ENCODE data around the gene CNTFR.
A peak's percentile ranks its signal among the peaks of the same experiment; 100 is the strongest.

The CNTFR gene

GRCh38 chr9:34590381-34591247 is 1.1 kb upstream of the CNTFR start:
- peak; percentile 74 for DNase-seq

- no peak for DNase-seq
Measured at GRCh38 chr9:34588671-34589635, 571 bp downstream of the CNTFR start.

- DNase-seq, result no peak
Measured at GRCh38 chr9:34587271-34587670, 2.3 kb downstream of the CNTFR start.

DNA sequence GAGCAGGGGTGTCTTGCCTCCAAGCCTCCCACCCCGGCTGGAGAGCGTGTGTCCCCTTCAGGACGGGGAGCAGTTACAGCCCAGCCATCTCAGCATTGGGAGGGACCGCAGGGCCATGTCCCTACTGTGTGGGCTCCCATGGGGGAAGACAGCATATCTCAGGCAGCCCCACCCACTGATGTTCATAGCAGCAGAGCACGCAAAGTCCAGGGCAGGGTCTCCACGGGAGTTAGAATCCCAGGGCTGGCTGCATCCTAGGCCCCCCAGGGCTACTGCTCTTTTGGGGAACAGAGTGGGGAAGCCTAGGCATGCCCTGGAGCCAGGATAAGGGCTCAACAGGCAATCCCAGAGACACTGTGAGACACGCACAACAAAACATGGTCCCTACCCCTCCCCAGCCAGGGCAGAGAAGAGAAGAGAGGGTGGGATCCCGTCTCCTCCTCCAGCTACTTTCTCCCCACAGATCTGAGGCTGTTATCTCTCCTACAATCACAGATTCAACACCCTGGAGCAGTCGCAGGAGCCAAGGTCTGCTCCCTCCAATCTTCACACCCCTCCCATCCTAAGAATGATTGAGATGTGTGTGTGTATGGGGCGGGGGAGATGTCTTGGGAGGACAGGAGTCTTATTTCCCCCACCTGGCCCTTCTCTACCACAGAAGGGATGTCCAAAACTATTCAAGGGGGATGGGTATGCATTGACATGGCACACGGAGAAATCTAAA is 3.4 kb downstream of the CNTFR start:
- no peak for DNase-seq

- DNase-seq, result no peak
Measured at GRCh38 chr9:34584970-34585369, 4.6 kb downstream of the CNTFR start.

- DNase-seq, result no peak
Measured at GRCh38 chr9:34582787-34583186, 6.7 kb downstream of the CNTFR start.

DNA sequence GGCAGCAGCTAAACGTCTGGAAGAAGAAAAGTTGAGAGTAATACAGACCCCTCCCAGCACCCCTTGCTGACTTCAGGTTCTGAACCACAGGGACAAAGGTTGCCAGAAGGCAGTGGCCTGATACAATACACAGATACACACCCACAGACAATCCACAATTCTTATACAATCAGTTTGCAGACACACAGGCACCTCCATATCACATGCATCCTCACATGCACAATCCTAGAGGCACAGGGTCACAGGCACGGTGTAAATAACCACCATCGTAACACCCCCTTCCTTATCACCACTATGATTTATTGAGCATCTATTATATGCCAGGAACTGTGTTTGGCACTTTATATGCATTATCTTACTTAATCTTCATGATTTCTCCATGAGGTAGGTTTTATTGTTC is 8.2 kb downstream of the CNTFR start:
- no peak for DNase-seq

GRCh38 chr9:34580358-34580757 is 9.2 kb downstream of the CNTFR start:
- DNase-seq, result no peak

- no peak for DNase-seq
Measured at GRCh38 chr9:34579808-34580163, 9.7 kb downstream of the CNTFR start.

- DNase-seq, result no peak
Measured at GRCh38 chr9:34579104-34579807, 10.3 kb downstream of the CNTFR start.

DNA sequence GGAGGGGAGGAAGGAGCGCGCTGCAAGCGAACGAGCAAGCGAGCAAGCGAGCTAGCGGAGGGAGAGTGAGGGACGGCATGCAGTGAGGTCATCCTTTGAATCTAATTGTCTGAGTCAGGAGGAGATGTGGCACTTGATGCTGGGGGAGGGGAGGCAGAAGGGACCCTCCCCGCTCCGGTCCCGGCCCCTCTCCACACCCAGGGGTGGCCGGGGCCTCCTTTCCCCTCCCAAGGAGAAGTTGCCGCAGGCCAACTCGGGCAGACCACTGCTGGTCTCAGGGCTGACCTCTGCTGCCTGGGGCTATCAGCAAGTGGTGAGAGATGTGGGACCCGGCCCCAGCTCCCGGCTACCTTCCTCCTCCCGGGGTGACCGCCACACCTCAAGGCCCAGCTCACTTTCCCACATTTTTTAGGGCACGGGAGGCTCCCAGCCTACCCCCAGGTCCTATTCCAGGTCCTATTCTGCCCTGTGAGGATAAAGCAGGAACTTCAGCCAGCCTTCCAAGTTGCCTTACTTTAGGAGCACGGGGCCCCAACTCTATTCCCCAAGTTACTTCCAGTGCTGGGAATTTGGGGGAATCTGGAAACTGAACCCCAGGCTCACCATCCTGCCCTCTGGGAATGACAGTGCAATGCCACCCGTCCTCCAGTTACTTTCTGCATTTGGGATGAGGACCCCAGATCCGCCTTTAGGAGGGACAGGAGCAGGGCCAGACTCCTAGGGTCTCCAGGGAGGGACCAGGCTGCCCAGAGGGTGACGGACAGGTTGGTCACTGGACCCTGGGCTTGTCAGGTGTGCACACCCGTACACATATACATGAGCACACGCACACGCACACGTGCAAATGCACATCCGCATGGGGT is 11.1 kb downstream of the CNTFR start:
- DNase-seq, result no peak

- no peak for DNase-seq
Measured at GRCh38 chr9:34577400-34578240, 11.9 kb downstream of the CNTFR start.

DNA sequence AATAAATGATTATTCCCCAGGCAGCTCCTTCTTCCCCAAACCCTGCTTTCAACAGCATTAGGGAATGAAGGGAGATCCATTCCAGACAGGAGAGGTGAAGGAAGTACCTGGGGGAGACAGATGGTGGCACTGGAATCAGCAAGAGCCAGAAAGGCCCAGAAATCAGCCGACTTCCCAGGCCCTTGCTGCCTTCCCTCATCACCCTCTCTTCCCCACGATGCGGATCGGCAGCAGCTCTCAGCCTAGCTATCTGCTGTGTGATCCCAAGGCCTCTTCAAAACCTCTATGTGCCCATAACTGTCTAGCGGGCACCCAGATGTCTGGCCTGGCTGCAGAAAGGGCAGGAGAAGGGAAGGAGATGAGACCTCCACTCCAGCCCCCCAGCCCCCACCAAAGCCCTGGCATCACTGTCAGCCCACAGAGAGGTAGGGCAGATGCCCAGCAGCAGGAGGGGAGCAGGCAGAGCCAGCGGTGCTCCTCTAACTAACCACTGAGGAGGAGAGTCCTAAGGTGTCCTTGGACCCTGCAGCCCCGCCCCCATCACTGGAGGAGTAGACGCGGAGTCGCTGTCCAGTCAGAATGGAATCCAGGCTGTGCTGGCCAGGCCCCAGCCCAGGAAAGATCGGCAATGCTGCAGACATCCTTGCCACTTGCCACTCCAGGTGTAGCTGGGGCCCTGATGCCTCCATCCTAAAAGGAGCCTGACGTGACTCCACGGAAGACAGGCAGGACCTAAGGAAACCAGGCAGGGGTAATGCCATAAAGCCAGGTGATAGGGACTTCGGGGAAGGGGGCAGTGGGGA is 12.7 kb downstream of the CNTFR start:
- DNase-seq, result no peak

DNA sequence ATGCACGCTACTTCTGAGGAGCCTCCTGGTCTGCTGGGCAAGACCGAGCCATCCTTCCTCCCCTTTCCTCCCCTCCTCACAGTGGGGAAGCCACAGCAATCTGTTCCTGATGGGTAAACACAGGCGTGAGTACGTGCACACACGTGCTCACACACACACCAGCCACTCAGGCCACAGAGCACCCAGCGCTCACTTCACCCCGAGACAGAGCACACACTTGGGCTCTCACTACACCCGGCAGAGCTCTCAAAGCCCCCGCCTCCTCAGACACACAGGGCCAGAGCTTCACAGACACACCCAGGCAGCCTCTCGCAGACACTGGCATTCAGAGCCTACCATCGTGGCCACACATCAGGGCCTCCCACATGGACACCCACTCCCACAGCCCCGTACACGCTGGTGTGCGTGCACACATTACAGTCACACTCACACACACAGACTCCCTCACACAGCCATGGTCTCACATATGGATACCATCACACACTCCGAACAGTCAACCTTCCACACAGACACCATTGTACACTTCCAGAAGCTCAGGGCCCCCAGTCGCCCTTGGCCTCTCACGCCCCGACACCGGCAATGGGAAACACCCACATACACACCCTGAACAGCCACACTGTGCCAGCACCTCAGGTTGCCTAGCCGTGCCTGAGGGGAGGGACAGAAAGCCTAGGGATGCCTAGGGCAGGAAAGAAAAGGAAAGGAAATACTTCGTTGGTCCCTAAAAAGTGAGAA is 13.5 kb downstream of the CNTFR start:
- no peak for DNase-seq

GRCh38 chr9:34575241-34575640 is 14.3 kb downstream of the CNTFR start:
- no peak for DNase-seq

DNA sequence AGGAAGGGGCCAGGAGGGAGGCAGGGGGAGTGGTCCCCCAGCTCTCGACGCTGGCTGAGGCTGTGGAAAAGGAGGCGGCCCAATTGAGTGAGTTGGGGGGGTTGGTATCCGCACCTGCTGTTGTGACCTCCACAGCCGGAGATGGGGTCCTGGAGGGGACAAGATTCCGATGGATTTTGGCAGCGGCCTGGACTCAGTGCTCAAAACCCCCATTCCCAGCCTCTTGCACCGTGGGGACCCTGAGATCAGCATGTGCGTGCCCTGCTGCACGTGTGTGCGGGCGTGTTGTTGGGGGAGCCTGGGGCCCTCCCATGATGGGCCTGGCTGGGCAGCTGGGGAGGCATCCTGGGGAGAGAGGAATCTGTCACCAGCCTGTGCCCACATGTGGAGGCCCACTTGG is 15.0 kb downstream of the CNTFR start:
- no peak for DNase-seq

DNA sequence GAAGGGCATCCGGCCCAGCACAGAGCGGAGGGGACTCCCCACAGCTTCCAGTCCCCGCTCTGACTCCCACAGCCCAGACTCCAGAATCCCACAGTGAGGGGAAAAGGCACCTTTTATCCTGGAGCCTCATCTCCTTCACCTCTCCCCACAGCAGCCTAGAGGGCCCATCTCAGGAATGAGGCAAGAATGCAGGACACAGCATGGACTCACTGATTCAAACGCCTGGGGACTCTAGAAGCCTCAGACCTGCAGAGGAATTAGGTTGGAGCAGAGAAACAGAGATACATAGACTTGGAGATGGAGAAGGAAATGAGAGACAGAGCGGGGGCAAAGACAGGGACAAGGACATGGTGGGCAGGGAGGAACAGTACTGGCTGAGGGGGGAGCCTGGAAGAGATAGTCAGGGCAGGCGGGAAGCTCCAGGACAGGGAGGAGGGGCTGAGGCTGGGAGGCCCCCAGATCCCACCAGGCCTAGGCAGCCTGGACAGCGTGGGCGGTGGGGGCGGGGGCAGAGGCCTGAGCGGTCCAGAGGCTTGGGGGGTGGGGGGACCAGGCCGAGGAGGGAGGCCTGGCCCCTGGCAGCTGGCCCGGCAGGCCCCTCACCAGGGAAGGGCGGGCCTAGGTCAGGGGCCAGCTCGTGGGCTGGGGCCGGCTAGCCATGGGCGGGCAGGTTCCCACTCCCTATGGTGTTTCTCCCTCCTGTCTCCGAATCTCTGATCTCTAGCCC is 15.8 kb downstream of the CNTFR start:
- DNase-seq, result no peak

DNA sequence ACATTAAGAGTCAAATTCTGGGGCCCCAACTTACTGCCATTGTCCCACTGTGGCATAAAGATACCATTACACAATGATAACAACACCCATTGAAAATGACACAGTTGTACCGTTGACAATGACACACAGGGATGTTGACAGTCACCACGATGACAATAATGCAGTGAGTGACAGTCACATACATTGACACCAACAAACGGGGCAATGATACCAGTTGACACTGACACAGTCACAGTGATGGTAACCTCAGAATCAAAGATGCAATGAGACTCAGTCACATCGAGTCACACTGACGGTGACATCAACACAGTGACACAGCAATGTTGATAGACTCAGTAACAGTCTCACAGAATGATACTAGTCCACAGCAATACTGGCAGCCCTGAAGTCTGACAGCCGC is 16.9 kb downstream of the CNTFR start:
- DNase-seq, result no peak
